Panc1 (cell line): ENCODE measurements around the gene CHST12. TPM values are rescaled to one million over a fixed set of nuclear protein-coding genes. Genes with fewer than 3 reads are reported as not detected.

ENCODE experiments used
- ATAC-seq: fragments of 200-7000 bp; cut with Tn5 transposase; 2 replicates; pipeline ENCODE4 v1.9.1; 2020; ENCODE audit warnings: mild to moderate bottlenecking, moderate library complexity
- BruUV-seq: library from RNA; stranded (reverse); fragments of 400-500 nt; replicated peaks from 2 replicates; lab custom pipeline; 2021; lab: Mats Ljungman, UMichigan
- CTCF ChIA-PET: fragments of 300-600 bp; sonication (Branson Sonifier 250); formaldehyde crosslinking; loops from one replicate; lab custom pipeline; 2022; ENCODE audit warnings: antibody characterized with exemption; lab: Charles Lee
- POLR2A ChIA-PET: fragments of 300-600 bp; sonication (Branson Sonifier 250); formaldehyde crosslinking; loops from one replicate; lab custom pipeline; 2022; ENCODE audit warnings: antibody characterized with exemption; lab: Charles Lee
- DNase-seq: peaks from one replicate; pipeline ENCODE4 v3.0.0-alpha.2; 2010; ENCODE audit warnings: low read depth, low spot score
- H3K27ac ChIP-seq: 2 replicates; pipeline ENCODE4 v1.5.1; 2011; ENCODE audit warnings: mild to moderate bottlenecking, low read length, inconsistent platforms
- H3K27me3 ChIP-seq: fragments of 200-500 bp; sonication (Bioruptor generic); 2 replicates; pipeline ENCODE4 v1.6.0; 2014; ENCODE audit warnings: low read length, inconsistent platforms; ENCODE audit not compliant: control insufficient read depth, insufficient read depth
- H3K36me3 ChIP-seq: fragments of 200-500 bp; sonication (Bioruptor generic); 2 replicates; pipeline ENCODE4 v1.5.1; 2014; ENCODE audit warnings: inconsistent platforms, mild to moderate bottlenecking, low read length, moderate library complexity; ENCODE audit not compliant: control insufficient read depth, insufficient read depth
- H3K4me1 ChIP-seq: 2 replicates; pipeline ENCODE4 v1.5.1; 2011; ENCODE audit warnings: inconsistent platforms, mild to moderate bottlenecking, low read length, moderate library complexity; ENCODE audit not compliant: control insufficient read depth, insufficient read depth
- H3K4me3 ChIP-seq, 2 experiments: 2 replicates each; pipeline ENCODE4 v1.5.1; 2011 to 2012; ENCODE audit warnings: low read depth in 2 of 2, low read length in 2 of 2, mild to moderate bottlenecking in 2 of 2, inconsistent platforms in 1 of 2, moderate library complexity in 1 of 2
- H3K9me3 ChIP-seq: fragments of 200-500 bp; sonication (Bioruptor generic); 2 replicates; pipeline ENCODE4 v1.5.1; 2014; ENCODE audit warnings: low read depth, mild to moderate bottlenecking, inconsistent platforms, low read length, moderate library complexity; ENCODE audit not compliant: control insufficient read depth, insufficient read depth
- CTCF ChIP-seq: fragments of 450-650 bp; IDR thresholded peaks from 2 replicates; pipeline ENCODE4 v1.5.1; 2017; ENCODE audit warnings: mild to moderate bottlenecking
- POLR2AphosphoS5 ChIP-seq: IDR thresholded peaks from 2 replicates; pipeline ENCODE4 v1.6.1; 2012; ENCODE audit warnings: mild to moderate bottlenecking, low read depth, low read length, moderate library complexity
- REST ChIP-seq, 2 experiments: IDR thresholded peaks; 2 replicates each; pipeline ENCODE4 v1.6.1; 2011 to 2012; ENCODE audit warnings: low read depth in 2 of 2, control low read depth in 1 of 2, low read length in 1 of 2, mild to moderate bottlenecking in 1 of 2, moderate library complexity in 1 of 2; ENCODE audit not compliant: insufficient read depth in 1 of 2
- SIN3A ChIP-seq: IDR thresholded peaks from 2 replicates; pipeline ENCODE4 v1.6.1; 2012; ENCODE audit warnings: low read depth, mild to moderate bottlenecking, low read length, moderate library complexity, borderline replicate concordance; ENCODE audit not compliant: insufficient read depth
- TCF7L2 ChIP-seq: IDR thresholded peaks from 2 replicates; pipeline ENCODE4 v1.6.1; 2011; ENCODE audit warnings: mild to moderate bottlenecking, low read depth, low read length, inconsistent platforms
- in situ Hi-C: cut with HindIII; loops from 2 replicates; pipeline ENCODE4 v1.10.0; 2016; ENCODE audit warnings: low sequenced_read_pairs, low pct_unique_long_range_greater_than_20kb
- intact Hi-C: fragments of 100-400 bp; cut with micrococcal nuclease; formaldehyde crosslinking; loops from one replicate; pipeline ENCODE4 v1.10.0; 2022; ENCODE audit not compliant: unreplicated experiment
- total RNA-seq: library from RNA; stranded (reverse); gene quantifications from one replicate; pipeline ENCODE4 v1.2.1, GENCODE V29; 2021; ENCODE audit not compliant: unreplicated experiment

The CHST12 gene
- total RNA-seq, 1 experiment from 2014 or later, result 48.3 TPM

- no TSS peak for BruUV-seq
- in situ Hi-C loops, result no loop called here
- POLR2A ChIA-PET, result no interaction called here
- ATAC-seq (no peak), DNase-seq (no peak)
- peaks cover 55% of the 10 kb centered on the region for H3K36me3 ChIP-seq
- no peak overlapping the region for H3K4me3 ChIP-seq
- intact Hi-C loops, result no loop called here
- no peaks in the 10 kb centered on the region for H3K9me3 ChIP-seq
- H3K4me1 ChIP-seq, result no peaks in the 10 kb centered on the region
- H3K27ac ChIP-seq, result no peak overlapping the region
- CTCF ChIA-PET, result interaction anchor here (0.6 kb wide), 1 partner anchor 36 kb away, joined by 7 read pairs; no protein-coding TSS in a partner anchor
- no peaks in the 10 kb centered on the region for H3K27me3 ChIP-seq
- TF ChIP-seq SIN3A (no peak), POLR2AphosphoS5 (no peak), REST (IDR thresholded peaks at IDR 0.05; ENCODE audit: insufficient read depth in 1 of 2, low read depth in 2 of 2, low read length in 1 of 2) (no peak), TCF7L2 (no peak), CTCF (no peak)
Observed at GRCh38 chr7:2373646-2374045, 29.8 kb upstream of the CHST12 start.

GRCh38 chr7:2374401-2374800 is 29.0 kb upstream of the CHST12 start:
- Histone ChIP-seq H3K4me1 (no peaks in the 10 kb centered on the region), H3K27me3 (no peaks in the 10 kb centered on the region), H3K4me3 (no peak overlapping the region), H3K36me3 (peaks cover 50% of the 10 kb centered on the region), H3K9me3 (no peaks in the 10 kb centered on the region), H3K27ac (no peak overlapping the region)
- in situ Hi-C loops (no loop called here), intact Hi-C loops (no loop called here)
- POLR2A ChIA-PET, result no interaction called here
- CTCF ChIA-PET, result no interaction called here
- BruUV-seq, result no TSS peak
- TF ChIP-seq TCF7L2 (no peak), POLR2AphosphoS5 (no peak), REST (IDR thresholded peaks at IDR 0.05; ENCODE audit: insufficient read depth in 1 of 2, low read depth in 2 of 2, low read length in 1 of 2) (no peak), SIN3A (no peak), CTCF (no peak)
- ATAC-seq, result no peak
- no peak for DNase-seq
